Activated CD8-positive, alpha-beta memory T cell treated with anti-CD3 and anti-CD28 coated beads, Interleukin-2, amount 50 U/mL, for 24 hours (primary cell): Measurements from ENCODE around the gene RFESD.
"Not testable (repeated sequence)": the region's sequence is repeated elsewhere in the genome, so short reads cannot be mapped to it uniquely, and the experiment has no call there.

Experiments used
- DNase-seq: peaks from one replicate; pipeline ENCODE4 v3.0.0-alpha.2; 2020; ENCODE audit errors: extremely low read depth

Gene RFESD

GRCh38 chr5:95664204-95664786 lies 17.7 kb downstream of the RFESD start:
- DNase-seq = no peak

- DNase-seq = no peak
Observed at GRCh38 chr5:95667061-95667618, 20.6 kb downstream of the RFESD start.

- DNase-seq = no peak
Observed at GRCh38 chr5:95667678-95668077, 21.1 kb downstream of the RFESD start.

GRCh38 chr5:95668216-95668615 lies 21.6 kb downstream of the RFESD start:
- no peak for DNase-seq

- no peak for DNase-seq
Observed at GRCh38 chr5:95668728-95669127, 22.2 kb downstream of the RFESD start.

- DNase-seq = no peak
Observed at GRCh38 chr5:95669540-95669939, 23.0 kb downstream of the RFESD start.

- no peak for DNase-seq
Observed at GRCh38 chr5:95669985-95670384, 23.4 kb downstream of the RFESD start.

- DNase-seq = no peak
Observed at GRCh38 chr5:95670568-95670967, 24.0 kb downstream of the RFESD start.

- DNase-seq = no peak
Observed at GRCh38 chr5:95671826-95672225, 25.2 kb downstream of the RFESD start.

GRCh38 chr5:95672641-95673040 lies 26.1 kb downstream of the RFESD start:
- no peak for DNase-seq

GRCh38 chr5:95673081-95673480 lies 26.5 kb downstream of the RFESD start:
- no peak for DNase-seq

- DNase-seq = no peak
Observed at GRCh38 chr5:95682891-95683290, 36.3 kb downstream of the RFESD start, which contains the start of gene SPATA9. TSS of gene SPATA9 (minus strand) at chr5:95682991. CDS start at chr5:95682854, 137 bp downstream.

GRCh38 chr5:95684361-95684760 lies 37.8 kb downstream of the RFESD start:
- no peak for DNase-seq

- DNase-seq = no peak
Observed at GRCh38 chr5:95686651-95687050, 40.1 kb downstream of the RFESD start.

- DNase-seq = no peak
Observed at GRCh38 chr5:95689680-95690079, 43.1 kb downstream of the RFESD start.

- no peak for DNase-seq
Observed at GRCh38 chr5:95690333-95690732, 43.8 kb downstream of the RFESD start.

- DNase-seq = no peak
Observed at GRCh38 chr5:95697781-95698681, 51.5 kb downstream of the RFESD start.

- no peak for DNase-seq
Observed at GRCh38 chr5:95699337-95699736, 52.8 kb downstream of the RFESD start.

- DNase-seq = no peak
Observed at GRCh38 chr5:95701074-95701473, 54.5 kb downstream of the RFESD start.

GRCh38 chr5:95704150-95704549 lies 57.6 kb downstream of the RFESD start:
- DNase-seq = no peak

GRCh38 chr5:95706196-95706595 lies 59.6 kb downstream of the RFESD start:
- not testable (repeated sequence) for DNase-seq

- no peak for DNase-seq
Observed at GRCh38 chr5:95707055-95707454, 60.5 kb downstream of the RFESD start.
